GM13977 (cell line): ENCODE measurements around the gene CMA1.
"Not testable (repeated sequence)": the region's sequence is repeated elsewhere in the genome, so short reads cannot be mapped to it uniquely, and the experiment has no call there.

Experiments used
- DNase-seq: peaks from one replicate; pipeline ENCODE4 v3.0.0; 2012; ENCODE audit warnings: low spot score
- in situ Hi-C: fragments of 300-500 bp; cut with MboI; formaldehyde crosslinking; loops from one replicate; pipeline ENCODE4 v1.12.0; 2022; ENCODE audit warnings: low sequenced_read_pairs, low pct_unique_long_range_greater_than_20kb, mixed read lengths, inconsistent platforms; ENCODE audit not compliant: unreplicated experiment
- TF ChIP-seq, protein P1 (sequence below): IDR thresholded peaks from 2 replicates; pipeline ENCODE4 v1.5.1; 2012; ENCODE audit warnings: mild to moderate bottlenecking, control low read depth; ENCODE audit not compliant: insufficient read depth; ENCODE audit errors: extremely low read depth, missing control alignments

Gene CMA1, protein sequence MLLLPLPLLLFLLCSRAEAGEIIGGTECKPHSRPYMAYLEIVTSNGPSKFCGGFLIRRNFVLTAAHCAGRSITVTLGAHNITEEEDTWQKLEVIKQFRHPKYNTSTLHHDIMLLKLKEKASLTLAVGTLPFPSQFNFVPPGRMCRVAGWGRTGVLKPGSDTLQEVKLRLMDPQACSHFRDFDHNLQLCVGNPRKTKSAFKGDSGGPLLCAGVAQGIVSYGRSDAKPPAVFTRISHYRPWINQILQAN

DNA sequence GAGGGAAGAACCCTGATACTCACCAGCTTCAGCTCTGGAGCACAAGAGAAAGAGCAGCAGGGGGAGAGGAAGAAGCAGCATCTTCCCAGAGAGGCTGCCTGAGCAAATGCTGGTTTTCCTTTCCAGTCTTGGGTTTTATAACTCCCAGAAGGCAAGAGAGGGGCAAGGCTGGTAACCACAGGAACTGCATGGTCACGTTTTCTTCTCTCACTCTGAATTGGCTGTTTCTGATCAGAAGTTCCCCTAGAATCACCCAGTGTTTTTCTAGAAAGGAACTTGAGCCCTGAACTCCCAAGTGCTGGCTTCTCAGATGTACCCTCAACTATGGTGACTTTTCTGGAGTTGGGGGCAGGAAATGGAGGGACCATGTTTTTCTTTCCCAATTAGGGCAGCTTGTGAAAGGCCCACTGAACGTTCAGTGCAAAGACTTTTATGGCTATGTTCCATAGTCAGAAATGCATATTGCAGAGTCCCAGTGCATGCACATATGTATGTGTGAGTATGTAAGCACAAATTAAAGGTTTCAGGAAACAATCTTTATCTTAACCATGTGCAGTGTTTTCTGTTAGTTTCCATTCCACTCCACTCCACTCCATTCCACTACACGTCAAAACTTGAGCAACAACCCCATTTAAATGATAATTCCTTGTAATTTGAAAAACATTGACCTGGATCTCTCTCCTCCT, at the start of gene CMA1:
CMA1 (minus strand) TSS at position 111 of the 686 bp plus-strand sequence; CDS start at position 81, 30 bp downstream.
- TF ChIP-seq, protein P1, sequence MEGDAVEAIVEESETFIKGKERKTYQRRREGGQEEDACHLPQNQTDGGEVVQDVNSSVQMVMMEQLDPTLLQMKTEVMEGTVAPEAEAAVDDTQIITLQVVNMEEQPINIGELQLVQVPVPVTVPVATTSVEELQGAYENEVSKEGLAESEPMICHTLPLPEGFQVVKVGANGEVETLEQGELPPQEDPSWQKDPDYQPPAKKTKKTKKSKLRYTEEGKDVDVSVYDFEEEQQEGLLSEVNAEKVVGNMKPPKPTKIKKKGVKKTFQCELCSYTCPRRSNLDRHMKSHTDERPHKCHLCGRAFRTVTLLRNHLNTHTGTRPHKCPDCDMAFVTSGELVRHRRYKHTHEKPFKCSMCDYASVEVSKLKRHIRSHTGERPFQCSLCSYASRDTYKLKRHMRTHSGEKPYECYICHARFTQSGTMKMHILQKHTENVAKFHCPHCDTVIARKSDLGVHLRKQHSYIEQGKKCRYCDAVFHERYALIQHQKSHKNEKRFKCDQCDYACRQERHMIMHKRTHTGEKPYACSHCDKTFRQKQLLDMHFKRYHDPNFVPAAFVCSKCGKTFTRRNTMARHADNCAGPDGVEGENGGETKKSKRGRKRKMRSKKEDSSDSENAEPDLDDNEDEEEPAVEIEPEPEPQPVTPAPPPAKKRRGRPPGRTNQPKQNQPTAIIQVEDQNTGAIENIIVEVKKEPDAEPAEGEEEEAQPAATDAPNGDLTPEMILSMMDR: no peak
- no peak for DNase-seq
- in situ Hi-C loops: no loop called here

DNA sequence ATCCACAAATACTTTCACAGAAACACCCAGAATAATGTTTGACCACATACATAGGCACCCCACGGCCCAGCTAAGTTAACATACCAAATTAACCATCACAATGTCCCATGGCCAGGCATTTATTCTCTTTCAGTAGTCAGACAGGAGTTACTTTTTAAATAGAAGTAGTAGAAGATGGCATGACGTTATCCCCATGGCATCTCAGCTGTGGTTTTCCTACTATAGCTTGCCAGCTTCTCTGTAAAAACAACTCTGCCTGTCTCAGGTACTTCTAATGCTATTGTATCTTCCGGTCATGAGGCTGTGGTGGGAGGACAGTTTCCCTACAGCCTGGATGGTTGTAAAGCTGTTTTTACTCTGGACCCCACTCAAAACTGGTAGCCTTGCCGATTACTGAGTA, 48.7 kb upstream of the CMA1 start:
- in situ Hi-C loops: no loop called here
- no peak for DNase-seq
- TF ChIP-seq, protein P1: no peak

DNA sequence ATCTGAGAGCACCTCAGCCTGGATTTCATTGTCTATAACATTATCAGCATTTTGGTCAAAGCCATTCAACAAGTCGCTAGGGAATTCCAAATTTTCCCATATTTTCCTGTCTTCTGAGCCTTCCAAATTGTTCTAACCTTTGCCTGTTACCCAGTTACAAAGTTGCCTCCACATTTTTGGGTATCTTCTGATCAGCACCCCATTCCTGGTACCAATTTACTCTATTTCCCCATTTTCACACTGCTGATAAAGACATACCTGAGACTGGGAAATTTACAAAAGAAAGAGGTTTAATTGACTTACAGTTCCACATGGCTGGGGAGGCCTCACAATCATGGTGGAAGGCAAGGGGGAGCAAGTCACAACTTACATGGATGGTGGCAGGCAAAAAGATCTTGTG, 41.0 kb upstream of the CMA1 start:
- in situ Hi-C loops, DNase-seq: not testable (repeated sequence)

DNA sequence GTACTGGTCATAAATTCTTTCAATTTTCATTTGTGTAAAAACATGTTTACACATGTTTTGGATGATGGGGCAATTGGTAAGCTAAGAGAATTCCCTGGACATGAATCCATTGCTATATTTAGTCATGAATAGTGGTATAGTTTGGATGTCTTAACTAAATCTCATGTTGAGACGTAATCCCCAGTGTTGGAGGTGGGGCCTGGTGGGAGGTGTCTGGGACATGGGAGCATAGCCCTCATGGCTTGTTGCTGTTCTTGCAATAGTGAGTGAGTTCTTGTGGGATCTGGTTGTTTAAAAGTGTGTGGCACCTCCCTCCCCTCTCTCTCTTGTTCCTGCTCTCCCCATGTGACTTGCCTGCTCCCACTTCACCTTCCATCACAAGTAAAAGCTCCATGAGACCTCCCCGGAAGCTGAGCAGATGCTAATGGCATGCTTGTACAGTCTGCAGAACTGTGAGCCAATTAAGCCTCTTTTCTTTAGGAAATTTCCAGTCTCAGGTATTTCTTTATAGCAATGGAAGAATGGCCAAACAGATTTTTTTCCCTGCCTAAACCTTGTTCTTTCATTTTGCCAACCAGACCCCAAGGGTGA, 34.4 kb upstream of the CMA1 start:
- DNase-seq: no peak
- in situ Hi-C loops: no loop called here

DNA sequence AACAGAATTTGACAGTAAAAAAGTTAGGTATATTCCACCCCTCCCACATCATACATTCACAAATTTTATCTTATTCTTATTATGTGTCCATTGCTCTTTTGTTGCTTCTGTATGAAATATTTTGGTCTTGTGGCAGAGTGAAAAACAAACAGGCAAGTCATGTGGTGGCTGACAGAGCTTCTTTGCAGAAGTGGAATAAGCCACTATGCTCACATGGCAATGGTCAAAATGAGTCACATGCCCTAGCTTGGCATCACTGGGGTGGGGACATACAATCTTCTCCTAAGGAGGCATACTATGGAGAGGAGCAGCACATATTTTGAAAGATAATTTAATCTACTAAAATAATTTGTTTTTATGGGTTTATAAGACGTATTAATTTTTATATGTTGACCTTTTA, 27.7 kb upstream of the CMA1 start:
- in situ Hi-C loops: no loop called here
- no peak for DNase-seq
- TF ChIP-seq, protein P1: no peak

More for the DNA sequence above, 34.4 kb upstream of the CMA1 start:
- TF ChIP-seq, protein P1: no peak

DNA sequence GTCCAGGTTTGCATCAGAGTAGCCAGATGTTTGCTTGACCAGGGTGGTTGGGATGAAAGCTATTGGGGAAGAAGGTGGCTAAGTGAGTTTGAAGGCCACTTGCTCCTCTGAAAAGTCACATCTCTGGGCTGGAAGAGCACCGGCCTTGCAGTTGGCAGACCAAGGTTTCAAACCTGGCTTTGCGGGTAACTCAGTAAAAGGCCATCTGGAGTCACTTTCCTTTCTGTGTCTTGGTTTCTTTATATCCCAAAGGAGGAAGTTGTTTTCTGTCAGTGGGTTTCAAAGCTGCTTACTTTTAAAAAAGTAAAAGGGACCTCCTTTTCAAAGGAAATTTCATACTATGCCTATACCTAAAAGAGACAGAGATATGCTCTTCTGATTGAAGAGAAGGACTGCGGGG, 26.2 kb upstream of the CMA1 start:
- TF ChIP-seq, protein P1: no peak
- DNase-seq: no peak
- in situ Hi-C loops: no loop called here

DNA sequence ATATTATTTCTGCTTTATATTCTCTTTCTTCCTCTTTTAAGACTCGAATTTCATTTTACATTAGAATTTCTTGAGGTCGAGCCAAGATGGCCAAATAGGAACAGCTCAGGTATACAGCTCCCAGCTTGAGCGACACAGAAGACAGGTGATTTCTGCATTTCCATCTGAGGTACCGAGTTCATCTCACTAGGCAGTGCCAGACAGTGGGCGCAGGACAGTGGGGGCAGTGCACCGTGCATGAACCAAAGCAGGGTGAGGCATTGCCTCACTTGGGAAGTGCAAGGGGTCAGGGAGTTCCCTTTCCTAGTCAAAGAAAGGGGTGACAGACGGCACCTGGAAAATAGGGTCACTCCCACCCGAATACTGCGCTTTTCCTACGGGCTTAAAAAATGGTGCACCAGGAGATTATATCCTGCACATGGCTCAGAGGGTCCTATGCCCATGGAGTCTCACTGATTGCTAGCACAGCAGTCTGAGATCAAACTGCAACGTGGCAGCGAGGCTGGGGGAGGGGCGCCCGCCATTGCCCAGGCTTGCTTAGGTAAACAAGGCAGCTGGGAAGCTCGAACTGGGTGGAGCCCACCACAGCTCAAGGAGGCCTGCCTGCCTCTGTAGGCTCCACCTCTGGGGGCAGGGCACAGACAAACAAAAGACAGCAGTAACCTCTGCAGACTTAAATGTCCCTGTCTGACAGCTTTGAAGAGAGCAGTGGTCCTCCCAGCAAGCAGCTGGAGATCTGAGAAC, 18.0 kb upstream of the CMA1 start:
- in situ Hi-C loops, DNase-seq: not testable (repeated sequence)
